GM12878 (cell line): ENCODE data around the gene CTRL. TPM values are rescaled to one million over a fixed set of nuclear protein-coding genes. Genes with fewer than 3 reads are reported as not detected.

ENCODE experiments used
- ATAC-seq: fragments of 200-7000 bp; cut with Tn5 transposase; 3 replicates; pipeline ENCODE4 v1.9.1; 2020; ENCODE audit warnings: mild to moderate bottlenecking, moderate library complexity
- BruUV-seq: library from RNA; stranded (reverse); fragments of 400-500 nt; replicated peaks from 2 replicates; lab custom pipeline; 2021; lab: Mats Ljungman, UMichigan
- CTCF ChIA-PET: fragments of 300-600 bp; sonication (Branson Sonifier 250); formaldehyde crosslinking; extraction: SDS; loops from one replicate; lab custom pipeline; 2021; ENCODE audit warnings: inconsistent platforms; lab: Yijun Ruan, JAX
- POLR2A ChIA-PET: fragments of 350-600 bp; formaldehyde crosslinking; extraction: SDS; loops from one replicate; lab custom pipeline; 2021; ENCODE audit warnings: inconsistent platforms; lab: Charles Lee
- RAD21 ChIA-PET: fragments of 300-600 bp; sonication (Branson Sonifier 250); formaldehyde crosslinking; loops from one replicate; lab custom pipeline; 2023; ENCODE audit warnings: antibody characterized with exemption; ENCODE audit not compliant: unreplicated experiment; lab: Charles Lee
- SMC1A ChIA-PET: fragments of 300-600 bp; sonication (Branson Sonifier 250); formaldehyde crosslinking; loops from one replicate; lab custom pipeline; 2023; ENCODE audit not compliant: unreplicated experiment, uncharacterized antibody; lab: Charles Lee
- DNase-seq: peaks from one replicate; pipeline ENCODE4 v3.0.0-alpha.2; 2011; ENCODE audit warnings: low read depth, low spot score
- FAIRE-seq: peaks from 3 replicates; lab custom pipeline; 2011; peaks lifted over from hg19 to GRCh38; lab: Jason Lieb, UNC
- H2AFZ ChIP-seq: 2 replicates; pipeline ENCODE4 v1.6.0; 2011; ENCODE audit warnings: low read depth, low read length, control low read depth; ENCODE audit not compliant: control insufficient read depth
- H3K27ac ChIP-seq: 2 replicates; pipeline ENCODE4 v1.5.1; 2011; ENCODE audit warnings: control low read depth; ENCODE audit not compliant: control insufficient read depth, insufficient read depth
- H3K27me3 ChIP-seq, 2 experiments: replicated peaks in 1 of 2; 2 replicates each; pipeline versions ENCODE4 v1.6.0 to v1.6.1; 2011; ENCODE audit warnings: low read length in 1 of 2; ENCODE audit not compliant: control insufficient read depth in 2 of 2, insufficient read depth in 2 of 2
- H3K36me3 ChIP-seq, 2 experiments: 2 replicates each; pipeline ENCODE4 v1.5.1; 2011; ENCODE audit warnings: low read length in 1 of 2; ENCODE audit not compliant: control insufficient read depth in 2 of 2, insufficient read depth in 2 of 2
- H3K4me1 ChIP-seq: 2 replicates; pipeline ENCODE4 v1.6.1; 2011; ENCODE audit warnings: mild to moderate bottlenecking, low read length, moderate library complexity, mixed read lengths; ENCODE audit not compliant: control insufficient read depth, insufficient read depth
- H3K4me2 ChIP-seq: 2 replicates; pipeline ENCODE4 v1.6.0; 2011; ENCODE audit warnings: control low read depth; ENCODE audit not compliant: control insufficient read depth, insufficient read depth
- H3K4me3 ChIP-seq: fragments of 200-600 bp; sonication (generic); 2 replicates; pipeline ENCODE4 v1.5.1; 2016
- H3K79me2 ChIP-seq: 2 replicates; pipeline ENCODE4 v1.6.0; 2011; ENCODE audit warnings: low read length; ENCODE audit not compliant: control insufficient read depth, insufficient read depth
- H3K9ac ChIP-seq: 2 replicates; pipeline ENCODE4 v1.8.0; 2011; ENCODE audit warnings: low read length, control low read depth, mixed read lengths; ENCODE audit not compliant: control insufficient read depth, insufficient read depth
- H3K9me3 ChIP-seq: replicated peaks from 3 replicates; pipeline ENCODE4 v1.5.1; 2011; ENCODE audit warnings: mild to moderate bottlenecking, low read length; ENCODE audit not compliant: control insufficient read depth, insufficient read depth
- H4K20me1 ChIP-seq: 2 replicates; pipeline ENCODE4 v1.6.0; 2011; ENCODE audit not compliant: control insufficient read depth, insufficient read depth
- CBX3 ChIP-seq: fragments of 200-600 bp; sonication (generic); IDR thresholded peaks from 2 replicates; pipeline ENCODE4 v1.6.1; 2016; ENCODE audit warnings: low read depth, borderline replicate concordance
- CTCF ChIP-seq, 3 experiments: IDR thresholded peaks in 2 of 3; conservative IDR thresholded peaks in 1 of 3; 2 replicates each; pipeline ENCODE4 v1.5.1; 2011; ENCODE audit warnings: low read depth in 3 of 3, low read length in 3 of 3, mild to moderate bottlenecking in 3 of 3, control low read depth in 2 of 3, moderate library complexity in 2 of 3, inconsistent platforms in 1 of 3, mixed read lengths in 1 of 3; ENCODE audit not compliant: control insufficient read depth in 2 of 3, insufficient read depth in 1 of 3; ENCODE audit errors: extremely low read depth in 1 of 3
- E2F8 ChIP-seq: fragments of 450-650 bp; IDR thresholded peaks from 2 replicates; pipeline ENCODE4 v1.6.1; 2018; ENCODE audit warnings: mild to moderate bottlenecking, low read depth, moderate library complexity; ENCODE audit not compliant: partially characterized antibody
- EGR1 ChIP-seq, 2 experiments: IDR thresholded peaks; 1 replicate in 1 of 2; 2 replicates in 1 of 2; pipeline ENCODE4 v1.6.1; 2011 to 2012; ENCODE audit warnings: low read depth in 2 of 2, low read length in 2 of 2, borderline replicate concordance in 1 of 2, mild to moderate bottlenecking in 1 of 2, moderate library complexity in 1 of 2
- ELK1 ChIP-seq: IDR thresholded peaks from 2 replicates; pipeline ENCODE4 v1.6.1; 2012; ENCODE audit warnings: low read depth, low read length, improper control_type of control experiment
- HDAC2 ChIP-seq: fragments of 200-600 bp; sonication (generic); IDR thresholded peaks from 2 replicates; pipeline ENCODE4 v1.6.1; 2017
- IRF3 ChIP-seq: fragments of 450-650 bp; IDR thresholded peaks from 2 replicates; pipeline ENCODE4 v1.6.1; 2014; ENCODE audit warnings: mild to moderate bottlenecking
- MYC ChIP-seq: IDR thresholded peaks from 2 replicates; pipeline ENCODE4 v1.6.1; 2011; ENCODE audit warnings: mild to moderate bottlenecking, low read length, moderate library complexity, inconsistent platforms; ENCODE audit not compliant: insufficient read depth, insufficient replicate concordance, insufficient read length, severe bottlenecking
- NFXL1 ChIP-seq: fragments of 450-650 bp; IDR thresholded peaks from 2 replicates; pipeline ENCODE4 v1.6.1; 2017; ENCODE audit warnings: antibody characterized with exemption, mild to moderate bottlenecking, borderline replicate concordance
- NFYA ChIP-seq: IDR thresholded peaks from 2 replicates; pipeline ENCODE4 v1.6.1; 2011; ENCODE audit warnings: low read depth, mild to moderate bottlenecking, low read length, improper control_type of control experiment, borderline replicate concordance
- POLR2AphosphoS2 ChIP-seq: IDR thresholded peaks from 2 replicates; pipeline ENCODE4 v1.6.1; 2011; ENCODE audit warnings: low read depth, mild to moderate bottlenecking, low read length, improper control_type of control experiment, moderate library complexity
- SREBF2 ChIP-seq: IDR thresholded peaks from 2 replicates; pipeline ENCODE4 v1.6.1; 2012; ENCODE audit warnings: mild to moderate bottlenecking, low read length
- ZNF217 ChIP-seq: fragments of 450-650 bp; IDR thresholded peaks from 2 replicates; pipeline ENCODE4 v1.6.1; 2017; ENCODE audit warnings: antibody characterized with exemption, mild to moderate bottlenecking
- ZNF622 ChIP-seq: fragments of 450-650 bp; IDR thresholded peaks from 2 replicates; pipeline ENCODE4 v1.6.1; 2017; ENCODE audit warnings: mild to moderate bottlenecking, inconsistent platforms
- WGBS: methylation state at CpG from one replicate; pipeline ENCODE4 v1.1.6; 2016; ENCODE audit warnings: low lambda C conversion rate; ENCODE audit not compliant: insufficient replicate concordance, insufficient coverage; ENCODE audit errors: missing lambda C conversion rate; 5-methylcytosine and 5-hydroxymethylcytosine counted together
- in situ Hi-C: fragments of 300-500 bp; cut with MboI; formaldehyde crosslinking; loops from 9 replicates; pipeline ENCODE4 v1.14.3; 2018; ENCODE audit warnings: mixed read lengths
- intact Hi-C: fragments of 100-400 bp; cut with micrococcal nuclease; formaldehyde crosslinking; loops from one replicate; pipeline ENCODE4 v1.14.2; 2022; ENCODE audit not compliant: unreplicated experiment
- polyA plus RNA-seq, 11 experiments: library from polyadenylated mRNA; depleted of rRNA in 4 of 11; unstranded in 6 of 11; stranded (reverse) in 5 of 11; fragments of >200 nt; fragmentation: Nextera tagmentation in 4 of 11; fragmentation: Illumina TruSeq in 1 of 11; extraction: Ambion mirVana in 4 of 11; extraction: Trizol in 1 of 11; gene quantifications; 1 replicate in 1 of 11; 2 replicates in 10 of 11; pipeline versions ENCODE4 v1.2.1 to v1.2.3, GENCODE V29; 2011 to 2016; ENCODE audit warnings: inconsistent platforms in 2 of 11, missing spikeins in 2 of 11, low read depth in 1 of 11
- total RNA-seq, 4 experiments: library from RNA; depleted of rRNA in 3 of 4; stranded (reverse); fragments of >200 nt in 3 of 4; fragmentation: Illumina TruSeq in 1 of 4; extraction: Trizol in 1 of 4; gene quantifications; 2 replicates each; pipeline versions ENCODE4 v1.2.1 to v1.2.3, GENCODE V29; 2013 to 2021

The CTRL gene
- total and polyA plus RNA-seq, 10 of the 15 experiments (the other 5 are each of a cell fraction or from before 2014, with no cell fraction given): 1.1 to 4.9 (median 2.6) TPM

GRCh38 chr16:67886387-67886786 lies 45.3 kb downstream of the CTRL start:
- H3K27ac ChIP-seq: no peak overlapping the region
- RAD21 ChIA-PET: interaction anchor here (1.0 to 1.1 kb wide), 2 partner anchors 11 to 231 kb away, joined by 3 read pairs; no protein-coding TSS in a partner anchor
- H3K9ac ChIP-seq: no peak overlapping the region
- no peak for DNase-seq
- H3K79me2 ChIP-seq: no peaks in the 10 kb centered on the region
- H3K4me1 ChIP-seq: no peaks in the 10 kb centered on the region
- WGBS: 94% methylated on average over 5 of the region's 5 CpGs
- CTCF ChIA-PET: interaction anchor here (1.1 to 5.6 kb wide), 3 partner anchors 12 to 155 kb away, joined by 4 to 39 read pairs (median 5); partner anchors contain the start of gene EDC4
- SMC1A ChIA-PET: interaction anchor here (1.0 kb wide), 1 partner anchor 28 kb away, joined by 3 read pairs; no protein-coding TSS in a partner anchor
- POLR2A ChIA-PET: no interaction called here
- no peaks in the 10 kb centered on the region for H4K20me1 ChIP-seq
- in situ Hi-C loops: no loop called here
- BruUV-seq: no TSS peak
- no peak overlapping the region for H3K4me2 ChIP-seq
- no peak for ATAC-seq
- no peak overlapping the region for H3K4me3 ChIP-seq
- TF ChIP-seq NFYA: no peak
- no peak for TF ChIP-seq E2F8
- TF ChIP-seq CBX3: no peak
- no peak for TF ChIP-seq EGR1 (IDR thresholded peaks at IDR 0.05; ENCODE audit: borderline replicate concordance in 1 of 2, low read depth in 2 of 2, low read length in 2 of 2)
- TF ChIP-seq SREBF2: no peak
- no peak for TF ChIP-seq IRF3
- TF ChIP-seq ZNF217: no peak
- no peak for TF ChIP-seq CTCF (IDR thresholded peaks at IDR 0.05 in 2 of 3, conservative IDR thresholded peaks at IDR 0.05 in 1 of 3; ENCODE audit: control insufficient read depth in 2 of 3, extremely low read depth in 1 of 3, insufficient read depth in 1 of 3, low read depth in 3 of 3, low read length in 3 of 3)
- no peak for TF ChIP-seq ELK1
- no peak for TF ChIP-seq NFXL1
- TF ChIP-seq POLR2AphosphoS2: no peak
- no peak for TF ChIP-seq HDAC2
- TF ChIP-seq MYC: no peak
- no peak for TF ChIP-seq ZNF622
- TF ChIP-seq, all 136 proteins: peak for 0
- no peaks in the 10 kb centered on the region for H3K9me3 ChIP-seq
- no peaks in the 10 kb centered on the region for H3K27me3 ChIP-seq
- intact Hi-C loops: no loop called here
- FAIRE-seq: no peak
- no peak overlapping the region for H2AFZ ChIP-seq
- peaks cover 9 to 27% of the 10 kb centered on the region in 2 experiments; a peak in 3 of 4 replicates for H3K36me3 ChIP-seq
